WTC11 (cell line): Measurements from ENCODE around the gene GATA1.

Experiments used
- MXD4 ChIP-seq: fragments of 250-450 bp; sonication (Bioruptor Pico); IDR thresholded peaks from 2 replicates; pipeline ENCODE4 v1.8.0; 2021; ENCODE audit warnings: mild to moderate bottlenecking, moderate library complexity, borderline replicate concordance
- NFE2L1 ChIP-seq: sonication (generic); formaldehyde crosslinking; IDR thresholded peaks from 2 replicates; pipeline ENCODE4 v1.8.1; 2023; ENCODE audit warnings: missing genetic modification reagents
- NFYB ChIP-seq: sonication (generic); formaldehyde crosslinking; conservative IDR thresholded peaks from 2 replicates; pipeline ENCODE4 v1.8.0; 2022; ENCODE audit warnings: low read depth, missing genetic modification reagents
- NR3C1 ChIP-seq: sonication (generic); formaldehyde crosslinking; conservative IDR thresholded peaks from 2 replicates; pipeline ENCODE4 v1.8.1; 2023; ENCODE audit warnings: low read depth, mild to moderate bottlenecking, missing genetic modification reagents
- SOX15 ChIP-seq: fragments of 250-450 bp; sonication (Bioruptor Pico); IDR thresholded peaks from 2 replicates; pipeline ENCODE4 v1.9.0; 2021; ENCODE audit warnings: mild to moderate bottlenecking
- TF ChIP-seq, protein P1 (sequence below): fragments of 200-600 bp; IDR thresholded peaks from 2 replicates; pipeline ENCODE4 v1.8.0; 2022; ENCODE audit warnings: antibody characterized with exemption
- TF ChIP-seq, protein P2 (sequence below): sonication (generic); formaldehyde crosslinking; IDR thresholded peaks from 2 replicates; pipeline ENCODE4 v1.8.1; 2023; ENCODE audit warnings: mild to moderate bottlenecking, missing genetic modification reagents

- TF ChIP-seq NR3C1 (CRISPR knock-in tag) (no peak), SOX15 (CRISPR knock-in tag) (no peak), NFE2L1 (CRISPR knock-in tag) (no peak), MXD4 (CRISPR knock-in tag) (no peak), NFYB (no peak)
- TF ChIP-seq, protein P1, sequence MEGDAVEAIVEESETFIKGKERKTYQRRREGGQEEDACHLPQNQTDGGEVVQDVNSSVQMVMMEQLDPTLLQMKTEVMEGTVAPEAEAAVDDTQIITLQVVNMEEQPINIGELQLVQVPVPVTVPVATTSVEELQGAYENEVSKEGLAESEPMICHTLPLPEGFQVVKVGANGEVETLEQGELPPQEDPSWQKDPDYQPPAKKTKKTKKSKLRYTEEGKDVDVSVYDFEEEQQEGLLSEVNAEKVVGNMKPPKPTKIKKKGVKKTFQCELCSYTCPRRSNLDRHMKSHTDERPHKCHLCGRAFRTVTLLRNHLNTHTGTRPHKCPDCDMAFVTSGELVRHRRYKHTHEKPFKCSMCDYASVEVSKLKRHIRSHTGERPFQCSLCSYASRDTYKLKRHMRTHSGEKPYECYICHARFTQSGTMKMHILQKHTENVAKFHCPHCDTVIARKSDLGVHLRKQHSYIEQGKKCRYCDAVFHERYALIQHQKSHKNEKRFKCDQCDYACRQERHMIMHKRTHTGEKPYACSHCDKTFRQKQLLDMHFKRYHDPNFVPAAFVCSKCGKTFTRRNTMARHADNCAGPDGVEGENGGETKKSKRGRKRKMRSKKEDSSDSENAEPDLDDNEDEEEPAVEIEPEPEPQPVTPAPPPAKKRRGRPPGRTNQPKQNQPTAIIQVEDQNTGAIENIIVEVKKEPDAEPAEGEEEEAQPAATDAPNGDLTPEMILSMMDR, result no peak
- TF ChIP-seq, protein P2, sequence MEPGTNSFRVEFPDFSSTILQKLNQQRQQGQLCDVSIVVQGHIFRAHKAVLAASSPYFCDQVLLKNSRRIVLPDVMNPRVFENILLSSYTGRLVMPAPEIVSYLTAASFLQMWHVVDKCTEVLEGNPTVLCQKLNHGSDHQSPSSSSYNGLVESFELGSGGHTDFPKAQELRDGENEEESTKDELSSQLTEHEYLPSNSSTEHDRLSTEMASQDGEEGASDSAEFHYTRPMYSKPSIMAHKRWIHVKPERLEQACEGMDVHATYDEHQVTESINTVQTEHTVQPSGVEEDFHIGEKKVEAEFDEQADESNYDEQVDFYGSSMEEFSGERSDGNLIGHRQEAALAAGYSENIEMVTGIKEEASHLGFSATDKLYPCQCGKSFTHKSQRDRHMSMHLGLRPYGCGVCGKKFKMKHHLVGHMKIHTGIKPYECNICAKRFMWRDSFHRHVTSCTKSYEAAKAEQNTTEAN (CRISPR knock-in tag), result no peak
Measured at GRCh38 chrX:48813644-48814043, 27.3 kb downstream of the GATA1 start.
